Astrocyte (in vitro differentiated cells and primary cell): ENCODE measurements around the gene STX3. TPM values are rescaled to one million over a fixed set of nuclear protein-coding genes. Genes with fewer than 3 reads are reported as not detected.
A peak's percentile ranks its signal among the peaks of the same experiment; 100 is the strongest.

ENCODE experiments used
- DNase-seq: peaks from one replicate; pipeline ENCODE4 v3.0.0-alpha.2; 2010; ENCODE audit warnings: low read depth
- FAIRE-seq: peaks from 2 replicates; lab custom pipeline; 2011; peaks lifted over from hg19 to GRCh38; lab: Jason Lieb, UNC
- H2AFZ ChIP-seq: 2 replicates; pipeline ENCODE4 v1.6.0; 2012; ENCODE audit warnings: low read depth, low read length, inconsistent platforms
- H3K27ac ChIP-seq: 2 replicates; pipeline ENCODE4 v1.5.1; 2011; ENCODE audit warnings: low read depth, low read length, inconsistent platforms
- H3K27me3 ChIP-seq: 2 replicates; pipeline ENCODE4 v1.6.0; 2011; ENCODE audit warnings: low read length, inconsistent platforms; ENCODE audit not compliant: insufficient read depth
- H3K36me3 ChIP-seq: 2 replicates; pipeline ENCODE4 v1.5.1; 2011; ENCODE audit warnings: low read length, inconsistent platforms; ENCODE audit not compliant: insufficient read depth
- H3K4me1 ChIP-seq: 2 replicates; pipeline ENCODE4 v1.5.1; 2011; ENCODE audit warnings: low read length, inconsistent platforms; ENCODE audit not compliant: insufficient read depth
- H3K4me2 ChIP-seq: 2 replicates; pipeline ENCODE4 v1.6.0; 2012; ENCODE audit warnings: low read length, inconsistent platforms
- H3K4me3 ChIP-seq: 2 replicates; pipeline ENCODE4 v1.5.1; 2011; ENCODE audit warnings: low read depth, mild to moderate bottlenecking, low read length, inconsistent platforms; ENCODE audit not compliant: insufficient read depth
- H3K79me2 ChIP-seq: 2 replicates; pipeline ENCODE4 v1.6.0; 2012; ENCODE audit warnings: mild to moderate bottlenecking, low read length, inconsistent platforms; ENCODE audit not compliant: insufficient read depth
- H3K9ac ChIP-seq: 2 replicates; pipeline ENCODE4 v1.6.0; 2012; ENCODE audit warnings: mild to moderate bottlenecking, low read length, inconsistent platforms
- H3K9me3 ChIP-seq: 2 replicates; pipeline ENCODE4 v1.5.1; 2012; ENCODE audit warnings: low read depth, mild to moderate bottlenecking, low read length, inconsistent platforms; ENCODE audit not compliant: insufficient read depth
- H4K20me1 ChIP-seq: 2 replicates; pipeline ENCODE4 v1.6.0; 2012; ENCODE audit warnings: low read length, inconsistent platforms; ENCODE audit not compliant: insufficient read depth
- H3K27ac Mint-ChIP-seq: one replicate; pipeline ENCODE4 v1.8.0; 2021; ENCODE audit warnings: mild to moderate bottlenecking, mixed read lengths; ENCODE audit not compliant: unreplicated experiment
- H3K27me3 Mint-ChIP-seq: one replicate; pipeline ENCODE4 v1.8.0; 2021; ENCODE audit warnings: low read depth, mixed read lengths; ENCODE audit not compliant: unreplicated experiment
- H3K36me3 Mint-ChIP-seq: one replicate; pipeline ENCODE4 v1.8.0; 2021; ENCODE audit warnings: low read depth, mixed read lengths; ENCODE audit not compliant: unreplicated experiment
- H3K4me1 Mint-ChIP-seq: one replicate; pipeline ENCODE4 v1.8.0; 2021; ENCODE audit warnings: low read depth, mixed read lengths; ENCODE audit not compliant: unreplicated experiment
- H3K4me3 Mint-ChIP-seq: one replicate; pipeline ENCODE4 v1.8.0; 2021; ENCODE audit warnings: mild to moderate bottlenecking, moderate library complexity, mixed read lengths; ENCODE audit not compliant: unreplicated experiment
- H3K9me3 Mint-ChIP-seq: one replicate; pipeline ENCODE4 v1.8.0; 2021; ENCODE audit warnings: mild to moderate bottlenecking, mixed read lengths; ENCODE audit not compliant: unreplicated experiment
- EZH2 ChIP-seq: IDR thresholded peaks from 2 replicates; pipeline ENCODE4 v1.6.1; 2012; ENCODE audit warnings: mild to moderate bottlenecking, low read length, inconsistent platforms; ENCODE audit not compliant: insufficient read depth
- total RNA-seq: library from RNA; stranded (reverse); gene quantifications from 2 replicates; pipeline ENCODE4 v1.2.1, GENCODE V29; 2021
- TF ChIP-seq, protein P1 (sequence below): IDR thresholded peaks from 2 replicates; pipeline ENCODE4 v1.5.1; 2011; ENCODE audit warnings: low read depth, mild to moderate bottlenecking, inconsistent platforms, low read length, moderate library complexity; ENCODE audit not compliant: insufficient read depth

STX3 gene
- total RNA-seq, 1 donor from 2014 or later: 61.2 TPM

DNA sequence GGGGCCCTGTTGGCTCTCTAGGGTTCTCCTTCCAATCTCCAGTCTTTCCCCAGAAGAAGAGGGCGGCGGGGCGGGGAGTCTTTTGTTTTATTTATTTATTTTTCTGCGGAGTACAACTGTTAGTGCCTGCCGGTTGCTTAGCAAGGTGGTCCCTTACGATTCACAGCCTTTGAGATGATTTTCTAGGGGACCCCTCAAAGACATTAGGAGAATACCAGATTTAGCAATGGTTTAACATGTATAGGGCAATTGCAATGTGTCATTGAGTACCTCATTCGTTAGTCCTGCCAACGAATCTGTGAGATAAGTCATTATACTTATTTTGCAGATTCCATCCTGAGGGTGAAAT lies 55.7 kb downstream of the STX3 start:
- FAIRE-seq (no peak), DNase-seq (no peak)
- no peaks in the 10 kb centered on the region for H4K20me1 ChIP-seq
- Mint-ChIP-seq H3K4me1 (no peaks in the 10 kb centered on the region), H3K36me3 (peaks cover 1% of the 10 kb centered on the region), H3K27ac (peak overlapping the region; percentile 69), H3K4me3 (peak overlapping the region; percentile 96), H3K27me3 (no peaks in the 10 kb centered on the region), H3K9me3 (no peaks in the 10 kb centered on the region)
- no peak for TF ChIP-seq EZH2
- TF ChIP-seq, protein P1, sequence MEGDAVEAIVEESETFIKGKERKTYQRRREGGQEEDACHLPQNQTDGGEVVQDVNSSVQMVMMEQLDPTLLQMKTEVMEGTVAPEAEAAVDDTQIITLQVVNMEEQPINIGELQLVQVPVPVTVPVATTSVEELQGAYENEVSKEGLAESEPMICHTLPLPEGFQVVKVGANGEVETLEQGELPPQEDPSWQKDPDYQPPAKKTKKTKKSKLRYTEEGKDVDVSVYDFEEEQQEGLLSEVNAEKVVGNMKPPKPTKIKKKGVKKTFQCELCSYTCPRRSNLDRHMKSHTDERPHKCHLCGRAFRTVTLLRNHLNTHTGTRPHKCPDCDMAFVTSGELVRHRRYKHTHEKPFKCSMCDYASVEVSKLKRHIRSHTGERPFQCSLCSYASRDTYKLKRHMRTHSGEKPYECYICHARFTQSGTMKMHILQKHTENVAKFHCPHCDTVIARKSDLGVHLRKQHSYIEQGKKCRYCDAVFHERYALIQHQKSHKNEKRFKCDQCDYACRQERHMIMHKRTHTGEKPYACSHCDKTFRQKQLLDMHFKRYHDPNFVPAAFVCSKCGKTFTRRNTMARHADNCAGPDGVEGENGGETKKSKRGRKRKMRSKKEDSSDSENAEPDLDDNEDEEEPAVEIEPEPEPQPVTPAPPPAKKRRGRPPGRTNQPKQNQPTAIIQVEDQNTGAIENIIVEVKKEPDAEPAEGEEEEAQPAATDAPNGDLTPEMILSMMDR: no peak
- peak overlapping the region; percentile 91 for H3K9ac ChIP-seq
- H2AFZ ChIP-seq: peak overlapping the region; percentile 93
- H3K36me3 ChIP-seq: peaks cover 18% of the 10 kb centered on the region
- H3K4me1 ChIP-seq: peaks cover 11% of the 10 kb centered on the region
- H3K27me3 ChIP-seq: no peaks in the 10 kb centered on the region
- peak overlapping the region; percentile 97 for H3K4me3 ChIP-seq
- H3K4me2 ChIP-seq: peak overlapping the region; percentile 96
- peaks cover 13% of the 10 kb centered on the region for H3K79me2 ChIP-seq
- H3K9me3 ChIP-seq: no peaks in the 10 kb centered on the region
- H3K27ac ChIP-seq: peak overlapping the region; percentile 76

GRCh38 chr11:59812220-59812619 lies 57.0 kb downstream of the STX3 start:
- H3K27me3 ChIP-seq: no peaks in the 10 kb centered on the region
- H3K4me3 ChIP-seq: no peak overlapping the region
- Mint-ChIP-seq H3K9me3 (no peaks in the 10 kb centered on the region), H3K27ac (no peak overlapping the region), H3K4me1 (no peaks in the 10 kb centered on the region), H3K27me3 (no peaks in the 10 kb centered on the region), H3K36me3 (peaks cover 3% of the 10 kb centered on the region), H3K4me3 (no peak overlapping the region)
- no peak overlapping the region for H3K27ac ChIP-seq
- H4K20me1 ChIP-seq: no peaks in the 10 kb centered on the region
- no peak overlapping the region for H3K9ac ChIP-seq
- peaks cover 13% of the 10 kb centered on the region for H3K79me2 ChIP-seq
- H3K4me1 ChIP-seq: peaks cover 11% of the 10 kb centered on the region
- H2AFZ ChIP-seq: no peak overlapping the region
- H3K9me3 ChIP-seq: no peaks in the 10 kb centered on the region
- no peak overlapping the region for H3K4me2 ChIP-seq
- DNase-seq (no peak), FAIRE-seq (no peak)
- H3K36me3 ChIP-seq: peaks cover 4% of the 10 kb centered on the region
- TF ChIP-seq, protein P1: no peak
- no peak for TF ChIP-seq EZH2

GRCh38 chr11:59813364-59813763 lies 58.2 kb downstream of the STX3 start:
- Mint-ChIP-seq H3K9me3 (no peaks in the 10 kb centered on the region), H3K4me3 (no peak overlapping the region), H3K27ac (no peak overlapping the region), H3K4me1 (no peaks in the 10 kb centered on the region), H3K36me3 (peaks cover 3% of the 10 kb centered on the region), H3K27me3 (no peaks in the 10 kb centered on the region)
- Histone ChIP-seq H3K4me3 (no peak overlapping the region), H3K4me2 (no peak overlapping the region), H4K20me1 (no peaks in the 10 kb centered on the region), H3K27me3 (no peaks in the 10 kb centered on the region), H3K9me3 (no peaks in the 10 kb centered on the region), H3K36me3 (peaks cover 3% of the 10 kb centered on the region), H3K4me1 (peaks cover 11% of the 10 kb centered on the region), H3K9ac (no peak overlapping the region), H3K27ac (no peak overlapping the region), H3K79me2 (peaks cover 13% of the 10 kb centered on the region), H2AFZ (no peak overlapping the region)
- TF ChIP-seq, protein P1: no peak
- TF ChIP-seq EZH2: no peak
- FAIRE-seq (no peak), DNase-seq (no peak)
